ENCODE results near the gene FN1.

DNA sequence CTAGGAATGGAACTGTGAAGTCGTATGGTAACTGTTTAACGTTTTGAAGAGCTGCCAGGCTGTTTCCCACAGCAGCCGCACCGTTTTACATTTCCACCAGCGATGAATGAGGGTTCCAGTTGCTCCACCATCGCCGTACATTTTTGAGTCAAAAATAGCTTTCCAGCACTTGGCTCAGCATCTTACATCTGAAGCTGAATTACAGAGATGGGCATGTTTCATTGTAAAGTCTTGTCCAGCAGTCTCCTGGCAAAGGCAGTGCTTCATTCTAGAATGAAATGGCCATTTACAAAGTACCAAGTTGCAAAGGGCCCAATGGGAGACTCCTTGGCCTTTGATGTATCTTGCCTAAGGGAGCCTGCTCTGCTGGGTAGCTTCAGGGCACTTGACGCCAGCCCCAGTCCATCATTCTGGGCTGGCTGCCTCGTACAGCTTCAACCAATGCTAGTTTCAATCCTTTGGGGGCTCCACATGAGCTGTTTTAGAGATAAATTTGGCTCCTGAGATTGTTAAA is 78.9 kb downstream of the FN1 start:
- TF ChIP-seq POLR2A (IDR thresholded peaks at IDR 0.05) (no peak), POLR2AphosphoS5 (IDR thresholded peaks at IDR 0.05) (no peak)
- TF ChIP-seq, protein P1, sequence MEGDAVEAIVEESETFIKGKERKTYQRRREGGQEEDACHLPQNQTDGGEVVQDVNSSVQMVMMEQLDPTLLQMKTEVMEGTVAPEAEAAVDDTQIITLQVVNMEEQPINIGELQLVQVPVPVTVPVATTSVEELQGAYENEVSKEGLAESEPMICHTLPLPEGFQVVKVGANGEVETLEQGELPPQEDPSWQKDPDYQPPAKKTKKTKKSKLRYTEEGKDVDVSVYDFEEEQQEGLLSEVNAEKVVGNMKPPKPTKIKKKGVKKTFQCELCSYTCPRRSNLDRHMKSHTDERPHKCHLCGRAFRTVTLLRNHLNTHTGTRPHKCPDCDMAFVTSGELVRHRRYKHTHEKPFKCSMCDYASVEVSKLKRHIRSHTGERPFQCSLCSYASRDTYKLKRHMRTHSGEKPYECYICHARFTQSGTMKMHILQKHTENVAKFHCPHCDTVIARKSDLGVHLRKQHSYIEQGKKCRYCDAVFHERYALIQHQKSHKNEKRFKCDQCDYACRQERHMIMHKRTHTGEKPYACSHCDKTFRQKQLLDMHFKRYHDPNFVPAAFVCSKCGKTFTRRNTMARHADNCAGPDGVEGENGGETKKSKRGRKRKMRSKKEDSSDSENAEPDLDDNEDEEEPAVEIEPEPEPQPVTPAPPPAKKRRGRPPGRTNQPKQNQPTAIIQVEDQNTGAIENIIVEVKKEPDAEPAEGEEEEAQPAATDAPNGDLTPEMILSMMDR (IDR thresholded peaks at IDR 0.05) = no peak
